NCI-H187 treated with DMSO at 0.1 percent for 48 hours (cell line): ENCODE data around the gene TMEM164.

Source experiments
- DNase-seq: peaks from one replicate; lab custom pipeline; 2025; lab: John Stamatoyannopoulos, UW

The TMEM164 gene

GRCh38 chrX:110037178-110037577 lies 34.3 kb downstream of the TMEM164 start:
- DNase-seq, result no peak

GRCh38 chrX:110038900-110039299 lies 36.0 kb downstream of the TMEM164 start:
- no peak for DNase-seq

- DNase-seq, result no peak
Measured at GRCh38 chrX:110041980-110042379, 39.1 kb downstream of the TMEM164 start.

DNA sequence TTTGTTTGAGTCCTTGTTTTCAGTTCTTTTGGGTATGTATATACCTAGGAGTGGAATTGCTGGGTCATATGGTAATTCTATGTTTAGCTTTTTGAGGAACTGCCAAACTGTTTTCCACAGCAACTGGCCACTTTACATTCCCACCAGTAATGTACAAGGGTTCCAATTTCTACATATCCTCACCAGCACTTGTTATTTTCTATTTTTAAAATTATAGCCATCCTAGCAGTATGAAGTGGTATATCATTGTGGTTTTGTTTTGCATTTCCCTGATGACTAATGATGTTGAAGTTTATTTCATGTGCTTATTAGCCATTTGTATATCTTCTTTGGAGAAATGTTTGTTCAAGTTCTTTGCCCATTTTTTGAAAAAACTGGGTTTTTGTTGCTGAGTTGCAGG lies 39.6 kb downstream of the TMEM164 start:
- no peak for DNase-seq

- no peak for DNase-seq
Measured at GRCh38 chrX:110043506-110043905, 40.6 kb downstream of the TMEM164 start.

GRCh38 chrX:110044346-110045249 lies 41.7 kb downstream of the TMEM164 start:
- no peak for DNase-seq

DNA sequence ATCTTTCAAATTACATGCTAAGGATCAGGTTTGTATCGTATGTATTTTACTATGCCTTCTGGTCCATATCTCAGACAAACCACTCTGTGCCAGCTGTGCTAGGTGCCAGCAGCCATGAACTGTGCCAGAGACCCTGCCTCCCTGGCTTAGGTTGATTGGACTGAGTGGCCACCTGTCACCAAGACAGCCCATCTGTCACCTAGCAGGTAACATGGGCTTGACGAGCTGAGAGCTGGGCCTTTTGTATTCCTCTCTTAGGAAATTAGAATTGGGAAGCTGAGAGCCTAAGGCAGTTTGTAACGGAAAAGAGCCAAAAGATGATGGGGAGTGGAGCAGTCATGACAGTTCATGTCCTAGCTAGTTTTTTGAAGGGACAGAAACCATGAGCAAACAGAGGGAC lies 42.5 kb downstream of the TMEM164 start:
- DNase-seq, result no peak

DNA sequence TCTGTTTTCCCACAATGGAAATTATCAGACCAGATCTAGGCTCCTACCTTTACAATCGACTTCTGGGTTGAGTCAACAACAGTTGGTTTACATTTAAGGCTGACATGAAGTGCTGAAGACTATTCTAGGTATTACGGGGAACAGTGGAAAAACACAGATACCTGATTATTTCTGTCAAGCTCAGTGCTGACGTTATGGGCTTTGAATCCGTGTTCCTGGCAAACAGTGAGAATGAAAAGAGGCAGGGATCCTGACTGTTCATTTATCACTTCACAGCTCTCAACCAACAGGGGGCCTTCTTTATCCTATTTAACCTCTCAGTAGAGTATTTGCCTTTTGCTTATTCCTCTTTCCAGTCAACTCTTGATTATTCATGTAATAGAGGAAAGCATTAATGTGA lies 43.1 kb downstream of the TMEM164 start:
- no peak for DNase-seq

DNA sequence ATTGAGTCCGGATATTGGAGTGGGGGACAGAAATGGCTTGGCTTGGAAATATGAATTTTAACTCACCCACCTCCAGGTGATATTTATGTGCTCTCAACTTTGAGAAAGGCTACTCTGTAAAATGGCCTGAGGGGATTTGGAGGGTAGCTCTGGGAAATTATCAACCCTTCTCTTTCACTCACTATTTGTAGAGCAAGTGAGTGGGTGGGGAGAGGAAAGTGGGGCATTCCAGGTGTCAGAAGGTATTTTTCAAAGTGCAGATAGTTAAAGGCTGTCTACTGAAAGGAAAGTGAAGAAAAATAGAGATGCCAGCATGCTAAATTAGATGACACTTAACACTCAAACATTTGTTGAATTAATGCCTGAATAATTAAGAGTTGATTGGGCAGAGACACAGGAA lies 44.1 kb downstream of the TMEM164 start:
- no peak for DNase-seq

DNA sequence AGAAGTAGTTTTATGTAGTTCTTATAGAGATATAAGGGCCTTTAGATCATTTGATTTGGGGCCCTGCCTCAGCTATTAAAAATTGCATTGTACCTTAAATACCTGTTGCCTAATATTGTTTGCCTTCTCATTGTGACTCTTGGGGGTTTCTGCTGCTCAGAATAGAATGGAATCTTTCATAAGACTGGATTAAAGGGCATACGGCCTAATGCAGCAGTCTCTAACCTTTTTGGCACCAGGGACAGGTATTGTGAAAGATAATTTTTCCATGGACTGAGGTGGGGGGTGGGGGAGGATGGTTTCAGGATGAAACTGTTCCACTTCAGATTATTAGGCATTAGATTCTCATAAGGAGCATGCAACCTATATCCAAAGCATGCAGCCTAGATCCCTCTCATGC lies 46.2 kb downstream of the TMEM164 start:
- no peak for DNase-seq

DNA sequence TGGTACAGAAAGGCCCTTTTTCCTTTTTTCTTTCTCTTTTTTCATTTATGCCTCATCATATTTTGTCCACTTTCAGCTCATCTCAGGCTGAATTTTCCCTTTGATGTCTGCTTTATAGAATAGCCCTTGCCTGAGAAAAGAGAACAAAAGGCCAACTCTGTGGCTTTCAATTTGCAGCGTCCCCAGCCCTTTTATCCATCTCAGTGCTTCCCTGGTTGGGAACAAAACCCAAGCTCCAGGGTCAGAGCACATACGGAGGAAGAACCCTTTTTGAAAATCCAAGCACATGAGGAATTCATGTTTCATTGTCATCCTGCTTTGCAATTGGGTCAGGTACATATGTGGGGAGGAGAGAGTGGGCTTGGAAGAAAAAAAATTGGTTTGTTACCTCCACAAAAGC lies 47.5 kb downstream of the TMEM164 start:
- DNase-seq, result no peak

GRCh38 chrX:110050901-110051300 lies 48.0 kb downstream of the TMEM164 start:
- DNase-seq, result no peak

DNA sequence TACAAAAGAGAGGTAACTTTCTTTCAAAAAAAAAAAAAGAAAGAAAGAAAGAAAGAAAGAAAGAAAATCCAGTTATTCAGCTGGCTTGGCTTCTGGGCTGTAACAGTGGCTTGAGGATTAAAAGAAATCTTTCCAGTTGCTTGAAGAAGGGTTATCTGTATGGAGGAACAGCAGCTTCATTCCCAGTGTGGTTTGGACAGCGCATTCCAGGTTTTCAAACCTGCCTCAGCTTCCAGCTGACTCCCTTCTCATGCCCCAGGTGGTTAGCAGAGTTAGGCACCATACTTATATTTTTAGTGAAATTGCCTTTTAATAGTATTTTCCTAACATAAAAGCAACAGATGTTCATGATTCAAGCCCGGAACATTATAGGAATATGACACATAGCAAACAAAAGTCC lies 48.6 kb downstream of the TMEM164 start:
- no peak for DNase-seq

GRCh38 chrX:110052303-110052702 lies 49.4 kb downstream of the TMEM164 start:
- no peak for DNase-seq

DNA sequence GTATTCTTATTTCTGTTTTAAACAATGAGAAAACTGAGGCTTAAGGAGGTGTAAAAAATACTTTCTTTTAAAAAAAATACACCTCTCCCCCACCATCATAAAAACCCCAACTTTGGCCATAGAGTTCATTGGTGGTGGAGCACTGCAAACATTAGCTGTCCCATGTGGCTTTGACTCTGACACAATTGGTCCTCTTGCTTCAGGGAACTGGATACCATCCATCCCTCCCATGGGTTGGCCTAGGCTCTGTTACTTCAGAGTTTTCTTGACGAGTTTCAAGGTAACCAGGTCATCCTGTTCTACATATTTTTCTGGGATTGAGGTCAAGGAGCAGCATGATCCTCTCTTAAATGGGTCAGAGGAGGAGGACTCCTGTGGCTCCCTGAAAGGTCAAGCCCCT lies 50.5 kb downstream of the TMEM164 start:
- DNase-seq, result no peak

DNA sequence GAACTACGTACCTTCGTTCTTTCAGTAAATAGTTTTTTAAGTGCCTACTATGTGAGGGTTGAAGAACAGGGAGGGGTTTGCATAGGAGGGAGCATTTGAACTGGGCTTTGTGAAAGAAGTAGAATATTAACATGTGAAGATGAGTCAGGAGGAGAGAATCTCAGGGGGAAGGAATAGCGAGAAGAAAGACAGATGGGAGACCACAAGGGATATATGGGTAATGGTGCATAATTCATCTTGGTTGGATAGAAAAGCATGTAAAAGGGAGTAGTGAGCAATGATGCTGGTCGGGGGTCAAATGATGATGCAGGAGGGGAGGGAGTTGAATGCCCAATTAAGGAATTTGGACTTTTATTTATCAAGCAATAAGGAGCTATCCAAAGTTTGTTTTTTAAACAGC lies 52.7 kb downstream of the TMEM164 start:
- no peak for DNase-seq

DNA sequence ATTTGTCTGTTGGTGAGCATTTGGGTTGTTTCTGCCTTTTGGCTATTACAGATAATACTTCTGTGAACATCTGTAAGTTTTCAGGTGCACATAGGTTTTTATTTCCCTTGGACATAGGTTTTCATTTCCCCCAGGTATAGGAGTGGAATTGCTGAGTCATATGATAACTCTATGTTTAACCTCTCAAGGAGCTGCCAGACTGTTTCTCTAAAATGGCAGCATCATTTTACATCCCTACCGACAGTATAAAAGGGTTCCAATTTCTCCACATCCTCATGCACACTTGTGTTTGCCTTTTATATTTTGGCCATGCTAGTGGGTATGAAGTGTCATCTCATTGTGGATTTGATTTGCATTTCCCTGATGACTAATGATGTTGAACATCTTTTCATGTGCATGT lies 53.5 kb downstream of the TMEM164 start:
- DNase-seq, result peak; percentile 69

DNA sequence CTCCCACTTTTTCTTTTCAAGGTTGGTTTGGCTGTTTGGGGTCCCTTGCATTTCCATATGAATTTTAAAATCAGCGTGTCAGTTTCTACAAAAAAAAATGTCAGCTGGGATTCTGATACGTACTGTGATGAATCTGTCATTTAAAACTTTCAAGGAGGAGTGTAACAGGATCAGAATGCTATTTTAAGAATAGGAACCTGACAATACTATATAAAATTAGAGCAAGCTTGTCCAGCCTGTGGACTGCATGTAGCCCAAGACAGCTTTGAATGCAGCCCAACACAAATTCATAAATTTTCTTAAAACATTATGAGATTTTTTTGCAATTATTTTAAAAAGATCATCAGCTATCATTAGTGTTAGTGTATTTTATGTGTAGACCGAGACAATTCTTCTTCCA lies 56.5 kb downstream of the TMEM164 start:
- DNase-seq, result no peak

DNA sequence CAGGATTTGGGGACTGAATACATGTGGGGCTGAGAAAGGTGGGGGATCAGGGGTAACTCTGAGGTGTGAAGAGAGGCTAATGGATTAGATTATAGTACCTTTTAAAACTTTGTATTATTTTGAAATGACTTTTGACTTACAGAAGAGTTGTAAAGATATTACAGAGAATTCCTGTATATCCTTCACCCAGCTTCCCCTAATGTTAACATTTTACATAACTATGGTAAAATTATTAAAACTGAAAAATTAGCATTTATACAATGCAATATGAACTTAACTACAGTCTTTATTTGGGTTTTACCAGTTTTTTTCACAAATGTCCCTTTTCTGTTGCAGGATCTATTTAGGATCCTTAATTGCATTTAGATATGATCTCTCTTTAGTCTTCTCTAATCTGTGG lies 57.4 kb downstream of the TMEM164 start:
- no peak for DNase-seq

- no peak for DNase-seq
Measured at GRCh38 chrX:110060846-110061537, 58.1 kb downstream of the TMEM164 start.

DNA sequence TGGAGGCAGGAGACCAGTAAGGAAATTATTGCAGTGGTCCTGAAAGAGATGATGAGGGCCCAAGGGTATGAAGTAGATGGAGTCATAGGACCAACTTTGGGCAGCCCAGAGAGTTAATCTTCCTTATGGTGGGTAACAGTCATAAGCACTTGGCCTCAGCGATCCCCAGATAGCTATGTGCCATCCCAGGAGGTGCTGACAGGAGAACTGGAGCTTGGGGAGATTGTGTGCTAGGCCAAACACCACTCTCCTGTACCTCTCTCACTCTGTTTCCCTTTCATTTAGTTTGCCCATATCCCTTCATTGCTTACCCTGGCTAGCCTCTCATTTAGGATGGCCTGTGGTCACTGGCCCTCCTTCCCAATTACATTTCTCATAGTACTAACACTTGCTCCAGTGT lies 60.0 kb downstream of the TMEM164 start:
- no peak for DNase-seq

- no peak for DNase-seq
Measured at GRCh38 chrX:110066488-110067225, 63.7 kb downstream of the TMEM164 start.

DNA sequence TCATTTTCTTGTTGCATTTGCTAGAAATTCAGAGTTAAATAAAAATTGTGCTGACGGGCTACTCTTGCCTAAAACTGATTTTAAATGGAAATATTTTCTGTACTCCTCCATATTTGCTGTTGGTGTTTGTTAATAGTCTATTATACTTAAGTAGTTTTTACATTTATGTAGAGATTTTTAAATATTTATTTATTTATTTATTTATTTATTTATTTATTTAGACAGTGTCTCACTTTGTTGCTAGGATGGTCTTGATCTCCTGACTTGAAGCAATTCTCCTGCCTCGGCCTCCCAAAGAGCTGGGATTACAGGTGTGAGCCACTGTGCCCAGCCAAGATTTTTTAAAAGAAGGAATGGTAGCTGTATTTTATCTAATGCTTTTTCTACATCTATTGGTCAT lies 68.1 kb downstream of the TMEM164 start:
- no peak for DNase-seq
